Smooth muscle cell of the brain vasculature (primary cell): ENCODE data around the gene ADGRB3.

Experiments used
- DNase-seq: peaks from one replicate; pipeline ENCODE4 v3.0.0-alpha.2; 2012; ENCODE audit warnings: low read depth, low spot score

Gene ADGRB3

GRCh38 chr6:68701159-68701558 lies 66.1 kb downstream of the ADGRB3 start:
- DNase-seq, result no peak

- DNase-seq, result no peak
Observed at GRCh38 chr6:68704485-68704884, 69.4 kb downstream of the ADGRB3 start.

DNA sequence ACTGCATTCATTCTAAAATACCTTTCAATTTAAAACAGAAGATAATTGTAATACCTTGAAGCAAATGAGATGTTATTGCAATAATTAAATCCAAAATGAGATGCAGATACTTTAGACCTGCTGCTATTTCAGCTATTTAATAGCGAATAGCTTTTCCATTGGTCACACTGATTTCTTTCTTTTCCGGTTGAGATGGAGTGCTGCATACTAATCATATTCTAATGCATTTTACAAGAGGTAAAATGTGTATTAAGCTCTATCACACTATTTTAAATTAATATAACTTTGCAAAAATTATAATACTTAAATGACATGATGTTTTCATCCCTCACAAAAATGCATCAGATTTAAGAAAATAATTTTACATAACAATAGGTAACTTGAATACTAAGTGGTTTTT lies 74.0 kb downstream of the ADGRB3 start:
- DNase-seq, result no peak

DNA sequence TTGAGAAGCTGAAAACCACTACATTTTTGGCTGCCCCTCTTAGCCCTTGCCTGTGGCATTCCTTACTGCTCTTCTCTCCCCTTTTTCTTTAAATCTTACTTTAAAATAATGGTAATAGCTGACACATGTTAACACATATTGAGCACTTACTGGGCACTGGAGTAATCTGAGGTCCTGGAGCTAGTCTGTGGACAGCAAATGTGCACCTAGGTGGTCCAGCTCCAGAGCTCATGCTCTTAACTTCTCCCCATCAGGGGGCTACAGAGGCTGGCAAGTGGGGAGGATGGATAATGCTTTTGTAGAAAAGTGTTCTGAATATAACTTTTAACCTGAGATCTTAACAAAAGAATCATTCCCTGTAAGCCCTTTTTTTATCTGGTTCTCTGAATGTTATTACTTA lies 74.8 kb downstream of the ADGRB3 start:
- no peak for DNase-seq

- DNase-seq, result no peak
Observed at GRCh38 chr6:68710496-68710895, 75.4 kb downstream of the ADGRB3 start.

GRCh38 chr6:68710916-68711315 lies 75.8 kb downstream of the ADGRB3 start:
- DNase-seq, result no peak

DNA sequence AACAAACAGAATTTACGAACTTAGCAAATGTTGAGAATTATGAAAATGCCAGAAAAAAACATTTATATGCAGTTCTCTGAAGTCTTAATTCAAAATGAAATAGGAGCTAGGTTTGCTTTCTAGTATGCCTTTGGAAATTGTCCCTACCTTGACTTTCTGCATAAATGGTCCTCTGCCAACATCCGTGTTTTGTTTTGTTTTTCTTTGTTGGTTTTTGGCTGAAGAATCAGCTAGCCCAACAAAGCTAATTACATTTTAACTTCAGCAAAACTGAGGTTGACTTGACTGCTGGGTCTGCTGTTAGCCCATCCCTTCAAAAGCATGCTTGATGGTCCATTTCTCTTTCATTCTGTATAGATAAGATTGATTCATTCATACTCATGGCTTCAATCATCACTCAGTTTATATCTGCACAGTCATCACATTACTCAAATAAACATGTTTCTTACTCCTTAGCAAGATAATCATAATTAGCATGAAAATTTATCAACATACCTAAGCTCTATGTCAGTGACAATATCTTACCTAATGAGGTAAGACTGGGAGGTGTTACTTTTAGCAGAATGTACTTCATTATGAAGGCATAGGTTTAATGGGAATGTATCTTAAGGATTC lies 76.4 kb downstream of the ADGRB3 start:
- no peak for DNase-seq

- DNase-seq, result no peak
Observed at GRCh38 chr6:68716620-68717019, 81.5 kb downstream of the ADGRB3 start.

DNA sequence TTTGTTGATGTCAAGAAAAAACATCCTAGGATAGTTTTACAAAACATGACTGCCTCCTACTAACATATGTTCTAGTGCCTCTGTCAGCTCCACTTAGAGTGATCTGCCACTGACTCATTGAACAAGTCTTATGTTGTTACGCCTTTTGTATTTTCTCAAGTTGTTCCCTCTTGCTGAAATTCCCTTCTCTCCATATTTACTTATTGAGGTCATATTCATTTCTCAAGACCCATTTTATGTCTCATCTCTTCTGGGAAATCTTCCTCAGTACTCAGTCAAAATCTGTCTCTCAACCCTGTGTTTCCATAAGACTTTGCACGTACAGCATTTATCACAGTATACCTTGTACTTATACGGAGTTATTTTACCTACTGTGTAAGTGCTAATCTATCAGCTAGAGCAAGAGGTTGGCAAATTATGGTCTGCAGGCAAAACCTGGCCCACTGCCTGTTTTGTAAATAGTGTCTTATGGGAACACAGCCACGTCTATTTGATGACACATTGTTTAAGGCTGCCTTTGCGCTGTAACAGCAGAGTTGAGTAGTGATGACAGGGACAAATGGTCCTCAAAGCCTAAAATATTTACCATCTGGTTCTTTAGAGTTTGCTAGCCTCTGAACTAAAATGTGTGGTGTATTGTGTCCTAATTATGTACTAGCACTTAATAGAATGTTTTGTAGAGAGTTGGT lies 83.4 kb downstream of the ADGRB3 start:
- DNase-seq, result no peak

DNA sequence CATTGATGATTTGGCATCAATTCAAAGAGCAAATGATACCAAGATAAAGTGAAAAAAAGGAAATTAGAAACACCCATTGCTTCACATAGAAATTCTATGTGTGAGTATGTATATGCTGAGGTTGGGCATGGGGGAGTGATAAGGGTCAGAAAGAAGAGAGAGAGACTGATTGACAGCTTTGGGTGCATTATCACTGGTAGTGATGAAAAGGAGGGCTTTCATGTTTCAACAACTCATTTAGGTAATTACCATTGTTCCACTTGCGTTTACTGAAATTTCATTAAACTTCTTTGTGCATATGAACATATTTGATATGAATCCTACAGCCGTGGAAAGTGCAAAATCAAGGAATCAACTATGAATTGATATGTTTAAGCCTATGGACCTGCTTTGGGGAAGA lies 84.7 kb downstream of the ADGRB3 start:
- no peak for DNase-seq

DNA sequence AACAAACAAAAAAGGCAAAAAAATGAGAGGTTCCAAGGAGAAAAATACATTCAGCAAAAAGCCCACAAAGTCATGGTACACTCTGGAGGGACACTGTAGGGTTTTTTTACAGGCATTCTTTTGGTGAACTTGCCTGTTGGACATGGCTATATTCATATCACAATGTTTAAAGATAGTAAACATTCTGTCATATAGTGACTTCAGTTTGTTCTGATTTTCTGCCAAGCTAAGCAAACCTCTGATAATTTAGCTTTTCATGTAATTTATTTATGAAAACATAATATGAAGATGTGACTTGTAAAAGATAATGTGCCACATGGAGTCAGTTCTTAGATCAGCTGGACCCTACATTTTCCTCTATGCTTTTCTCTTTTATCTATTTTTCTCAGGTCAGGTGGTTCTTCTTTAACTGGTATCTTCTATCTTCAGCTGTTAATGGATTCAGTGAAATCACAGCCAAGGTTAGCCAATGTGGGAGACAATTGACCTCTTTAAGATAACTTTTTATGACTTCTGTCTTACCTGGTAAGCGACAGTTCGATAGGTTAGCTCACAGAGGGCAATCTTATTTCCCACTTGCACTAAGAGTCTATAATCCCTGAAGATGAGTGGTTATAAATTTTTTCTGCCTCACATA lies 87.9 kb downstream of the ADGRB3 start:
- DNase-seq, result no peak

DNA sequence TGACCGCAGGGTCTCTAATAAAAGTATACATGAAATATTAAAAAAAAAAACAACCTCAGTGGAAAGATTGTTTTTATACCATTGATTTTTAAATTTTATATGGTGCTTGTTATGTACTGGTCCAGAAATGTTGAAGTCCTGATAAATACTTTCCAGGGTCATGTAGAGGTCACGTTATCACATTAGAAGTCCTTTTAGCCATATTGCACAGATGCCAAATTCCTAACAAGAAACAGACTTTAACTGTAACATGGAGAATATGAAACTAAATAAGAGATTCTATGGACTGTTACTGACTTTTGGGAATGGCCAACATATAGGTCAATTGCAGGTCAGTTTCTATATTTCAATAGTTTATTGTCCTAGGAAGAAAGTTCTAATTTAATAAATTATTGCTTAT lies 89.0 kb downstream of the ADGRB3 start:
- no peak for DNase-seq

GRCh38 chr6:68726337-68726736 lies 91.3 kb downstream of the ADGRB3 start:
- DNase-seq, result no peak

GRCh38 chr6:68726992-68727391 lies 91.9 kb downstream of the ADGRB3 start:
- DNase-seq, result no peak

GRCh38 chr6:68727699-68728098 lies 92.6 kb downstream of the ADGRB3 start:
- no peak for DNase-seq

- no peak for DNase-seq
Observed at GRCh38 chr6:68728159-68728979, 93.3 kb downstream of the ADGRB3 start.

- no peak for DNase-seq
Observed at GRCh38 chr6:68729377-68729903, 94.4 kb downstream of the ADGRB3 start.

- DNase-seq, result no peak
Observed at GRCh38 chr6:68730291-68731054, 95.4 kb downstream of the ADGRB3 start.

DNA sequence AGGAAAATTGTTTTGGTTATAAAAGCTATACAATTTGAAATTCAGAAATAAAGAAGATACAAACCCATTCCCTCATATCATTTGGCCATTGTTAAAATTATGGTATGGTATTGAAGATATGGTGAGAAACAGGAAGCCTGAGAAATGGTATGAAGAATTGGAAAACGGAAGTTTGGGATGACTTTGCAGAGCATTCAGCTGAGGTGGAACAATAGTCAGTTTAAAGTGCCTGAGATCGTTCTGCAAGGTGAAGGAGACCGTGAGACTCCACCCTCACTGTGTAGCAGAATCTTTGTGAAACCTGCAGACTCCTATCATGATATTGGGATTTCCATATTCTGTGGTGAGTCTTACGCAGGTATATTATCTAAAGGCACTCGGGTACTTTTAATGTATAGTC lies 97.3 kb downstream of the ADGRB3 start:
- DNase-seq, result no peak

- DNase-seq, result no peak
Observed at GRCh38 chr6:68735866-68736265, 100.8 kb downstream of the ADGRB3 start.

- DNase-seq, result no peak
Observed at GRCh38 chr6:68737061-68737460, 102.0 kb downstream of the ADGRB3 start.
